ENCODE data around the gene TCOF1. TPM values are rescaled to one million over a fixed set of nuclear protein-coding genes. Genes with fewer than 3 reads are reported as not detected.

The TCOF1 gene
- total and polyA plus RNA-seq, 2 experiments from 2014 or later, result 31.4 to 46.0 TPM

DNA sequence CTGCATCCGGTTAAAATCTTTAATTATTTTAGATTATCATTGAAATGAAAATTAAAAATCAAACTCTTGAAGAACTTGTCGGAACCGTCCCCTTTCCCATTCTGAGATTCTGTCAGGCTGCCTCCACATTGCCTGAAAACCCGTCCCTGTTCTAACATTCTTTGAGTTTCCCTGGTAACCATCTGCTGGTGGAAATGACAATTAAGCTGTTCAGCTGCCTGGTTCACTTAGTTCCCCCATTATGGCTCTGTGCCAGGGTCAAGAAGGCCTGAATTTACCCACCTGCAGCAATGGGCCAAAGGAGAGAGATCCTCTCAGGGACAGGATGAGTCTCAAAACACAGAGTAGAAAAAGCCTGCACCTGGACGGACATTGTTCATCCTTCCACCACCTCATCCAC is 11.8 kb upstream of the TCOF1 start:
- no peaks in the 10 kb centered on the region for H3K9me3 ChIP-seq (ENCODE audit: low read depth)
- TF ChIP-seq, protein P1, sequence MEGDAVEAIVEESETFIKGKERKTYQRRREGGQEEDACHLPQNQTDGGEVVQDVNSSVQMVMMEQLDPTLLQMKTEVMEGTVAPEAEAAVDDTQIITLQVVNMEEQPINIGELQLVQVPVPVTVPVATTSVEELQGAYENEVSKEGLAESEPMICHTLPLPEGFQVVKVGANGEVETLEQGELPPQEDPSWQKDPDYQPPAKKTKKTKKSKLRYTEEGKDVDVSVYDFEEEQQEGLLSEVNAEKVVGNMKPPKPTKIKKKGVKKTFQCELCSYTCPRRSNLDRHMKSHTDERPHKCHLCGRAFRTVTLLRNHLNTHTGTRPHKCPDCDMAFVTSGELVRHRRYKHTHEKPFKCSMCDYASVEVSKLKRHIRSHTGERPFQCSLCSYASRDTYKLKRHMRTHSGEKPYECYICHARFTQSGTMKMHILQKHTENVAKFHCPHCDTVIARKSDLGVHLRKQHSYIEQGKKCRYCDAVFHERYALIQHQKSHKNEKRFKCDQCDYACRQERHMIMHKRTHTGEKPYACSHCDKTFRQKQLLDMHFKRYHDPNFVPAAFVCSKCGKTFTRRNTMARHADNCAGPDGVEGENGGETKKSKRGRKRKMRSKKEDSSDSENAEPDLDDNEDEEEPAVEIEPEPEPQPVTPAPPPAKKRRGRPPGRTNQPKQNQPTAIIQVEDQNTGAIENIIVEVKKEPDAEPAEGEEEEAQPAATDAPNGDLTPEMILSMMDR (IDR thresholded peaks at IDR 0.05; ENCODE audit: low read depth, low read length), result no peak
- H3K4me3 ChIP-seq, result no peak overlapping the region
- no peak for DNase-seq (ENCODE audit: low read depth in 1 of 2, low spot score in 1 of 2)
- no peaks in the 10 kb centered on the region for H3K36me3 ChIP-seq
- no peak overlapping the region for H3K27ac ChIP-seq
- peaks cover 3% of the 10 kb centered on the region for H3K4me1 ChIP-seq (ENCODE audit: low read depth)
- no peaks in the 10 kb centered on the region for H3K27me3 ChIP-seq

DNA sequence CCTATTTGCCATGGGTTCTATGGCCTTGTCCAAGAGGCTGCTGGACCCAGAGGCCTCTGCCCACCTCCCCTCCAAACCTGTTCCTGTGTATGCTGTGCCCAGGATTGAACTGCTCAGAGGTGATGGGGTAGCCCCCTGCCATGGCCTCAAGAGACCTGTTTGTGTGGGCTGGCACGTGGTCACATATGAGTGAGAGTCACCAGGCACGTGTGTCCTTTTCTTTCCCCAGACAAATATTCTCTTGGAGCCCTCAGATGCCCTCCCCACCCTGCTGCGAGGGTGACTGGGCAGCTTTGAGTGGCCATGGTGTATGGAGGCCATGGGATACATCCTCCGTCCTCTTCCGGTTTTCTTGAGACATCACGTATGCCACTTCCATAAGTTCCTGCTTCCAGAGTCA is 10.9 kb upstream of the TCOF1 start:
- TF ChIP-seq, protein P1 (IDR thresholded peaks at IDR 0.05; ENCODE audit: low read depth, low read length), result no peak
- no peak overlapping the region for H3K4me3 ChIP-seq

DNA sequence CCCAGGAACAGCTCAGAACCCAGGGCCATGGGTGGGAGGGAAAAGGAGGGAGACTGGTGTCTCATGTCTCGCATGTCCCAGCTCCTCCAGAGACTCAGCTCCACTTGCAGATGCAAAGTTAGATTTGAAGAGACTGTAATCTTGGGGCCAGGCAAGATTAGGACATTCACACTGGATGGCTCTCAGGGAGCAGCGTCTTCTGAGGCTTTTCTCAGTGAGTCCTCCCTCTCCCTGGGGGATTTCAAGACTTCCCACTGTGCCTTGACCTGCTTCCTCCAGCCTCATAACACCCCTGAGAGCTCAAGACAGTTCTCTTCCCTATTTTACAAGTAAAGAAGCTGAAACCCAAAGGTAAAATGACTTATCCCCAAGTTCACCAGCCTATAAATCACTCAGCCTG is 10.5 kb upstream of the TCOF1 start:
- no peaks in the 10 kb centered on the region for H3K9me3 ChIP-seq (ENCODE audit: low read depth)
- no peaks in the 10 kb centered on the region for H3K36me3 ChIP-seq
- H3K27me3 ChIP-seq, result no peaks in the 10 kb centered on the region
- DNase-seq (ENCODE audit: low read depth in 1 of 2, low spot score in 1 of 2), result no peak
- H3K4me1 ChIP-seq (ENCODE audit: low read depth), result peaks cover 3% of the 10 kb centered on the region
- H3K4me3 ChIP-seq, result no peak overlapping the region
- TF ChIP-seq, protein P1 (IDR thresholded peaks at IDR 0.05; ENCODE audit: low read depth, low read length), result no peak
- no peak overlapping the region for H3K27ac ChIP-seq

More for the DNA sequence above, 10.9 kb upstream of the TCOF1 start:
- no peaks in the 10 kb centered on the region for H3K9me3 ChIP-seq (ENCODE audit: low read depth)
- H3K36me3 ChIP-seq, result no peaks in the 10 kb centered on the region
- DNase-seq (ENCODE audit: low read depth in 1 of 2, low spot score in 1 of 2), result no peak
- H3K4me1 ChIP-seq (ENCODE audit: low read depth), result peaks cover 3% of the 10 kb centered on the region
- H3K27me3 ChIP-seq, result no peaks in the 10 kb centered on the region
- no peak overlapping the region for H3K27ac ChIP-seq

DNA sequence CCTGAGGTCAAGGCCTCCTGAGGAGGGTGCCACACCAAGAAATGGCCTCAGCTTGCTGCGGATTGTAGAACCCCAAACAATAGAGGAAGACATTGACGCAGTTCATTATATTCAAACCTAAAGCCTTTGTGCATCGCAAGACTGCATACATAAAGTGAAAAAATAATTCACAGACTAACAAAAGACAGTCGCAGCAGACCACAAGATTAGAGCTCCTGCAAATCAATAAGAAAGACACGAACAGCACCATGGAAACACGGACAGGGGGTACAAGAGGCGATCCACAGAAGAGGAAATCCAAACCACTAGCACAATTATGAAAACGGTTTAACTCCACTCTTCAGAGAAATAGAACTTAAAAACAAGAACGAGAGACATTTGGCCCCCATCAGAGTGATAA is 10.0 kb upstream of the TCOF1 start:
- no peak overlapping the region for H3K27ac ChIP-seq
- H3K9me3 ChIP-seq (ENCODE audit: low read depth), result no peaks in the 10 kb centered on the region
- peaks cover 3% of the 10 kb centered on the region for H3K4me1 ChIP-seq (ENCODE audit: low read depth)
- TF ChIP-seq, protein P1 (IDR thresholded peaks at IDR 0.05; ENCODE audit: low read depth, low read length), result no peak
- H3K4me3 ChIP-seq, result no peak overlapping the region
- no peaks in the 10 kb centered on the region for H3K36me3 ChIP-seq
- H3K27me3 ChIP-seq, result no peaks in the 10 kb centered on the region
- DNase-seq (ENCODE audit: low read depth in 1 of 2, low spot score in 1 of 2), result no peak

DNA sequence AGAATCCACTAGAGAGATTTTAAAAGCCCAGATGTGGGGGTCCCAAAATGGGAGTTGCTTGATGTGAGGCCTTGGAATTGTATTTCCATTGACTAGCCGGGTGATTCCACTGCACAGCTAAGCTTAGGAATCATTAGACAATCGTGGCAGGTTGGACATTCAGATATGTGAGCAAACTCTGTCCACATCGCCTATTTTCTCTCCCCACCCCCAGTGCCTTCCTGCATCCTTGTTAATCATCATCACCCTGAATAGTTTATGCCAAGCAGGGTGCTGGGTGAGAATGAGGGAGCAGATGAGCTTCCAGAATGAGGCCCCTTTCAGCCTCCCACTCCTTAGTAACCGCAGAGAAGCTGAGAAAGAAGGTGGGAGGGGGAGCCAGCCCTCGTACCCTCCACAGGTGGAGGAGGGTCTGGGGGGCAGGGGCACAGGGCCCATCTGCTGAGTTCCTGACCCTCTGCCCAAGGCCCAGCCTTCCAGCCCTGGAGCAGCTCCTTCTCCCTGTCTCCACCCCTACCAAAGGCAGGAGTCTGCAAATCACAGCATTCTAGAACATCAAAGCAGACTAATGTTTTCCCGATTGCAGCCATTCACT is 7.7 kb upstream of the TCOF1 start:
- H3K4me3 ChIP-seq, result no peak overlapping the region
- no peak for DNase-seq (ENCODE audit: low read depth in 1 of 2, low spot score in 1 of 2)
- no peaks in the 10 kb centered on the region for H3K4me1 ChIP-seq (ENCODE audit: low read depth)
- TF ChIP-seq, protein P1 (IDR thresholded peaks at IDR 0.05; ENCODE audit: low read depth, low read length), result no peak
- no peaks in the 10 kb centered on the region for H3K9me3 ChIP-seq (ENCODE audit: low read depth)
- H3K27me3 ChIP-seq, result no peaks in the 10 kb centered on the region
- no peak overlapping the region for H3K27ac ChIP-seq
- no peaks in the 10 kb centered on the region for H3K36me3 ChIP-seq

All from cardiac muscle cell (in vitro differentiated cells and primary cell).